ENCODE results near the gene GLRA2. TPM values are rescaled to one million over a fixed set of nuclear protein-coding genes. Genes with fewer than 3 reads are reported as not detected.

GLRA2 gene
- total RNA-seq, 1 donor from 2014 or later = not detected

GRCh38 chrX:14501327-14501726 is 28.0 kb upstream of the GLRA2 start:
- no peaks in the 10 kb centered on the region for H3K36me3 Mint-ChIP-seq (ENCODE audit: low read depth, unreplicated experiment)
- no peaks in the 10 kb centered on the region for H3K27me3 Mint-ChIP-seq (ENCODE audit: unreplicated experiment)
- no peaks in the 10 kb centered on the region for H3K9me3 Mint-ChIP-seq (ENCODE audit: unreplicated experiment)
- no peak overlapping the region for H3K27ac Mint-ChIP-seq (ENCODE audit: unreplicated experiment)
- no peak overlapping the region for H3K4me3 Mint-ChIP-seq (ENCODE audit: unreplicated experiment)
- no peaks in the 10 kb centered on the region for H3K4me1 Mint-ChIP-seq (ENCODE audit: unreplicated experiment)
- DNase-seq (ENCODE audit: low spot score) = no peak
- no peak for TF ChIP-seq CTCF (IDR thresholded peaks at IDR 0.05; ENCODE audit: unreplicated experiment)

- Mint-ChIP-seq H3K4me1 (ENCODE audit: unreplicated experiment) (no peaks in the 10 kb centered on the region), H3K9me3 (ENCODE audit: unreplicated experiment) (no peaks in the 10 kb centered on the region), H3K27ac (ENCODE audit: unreplicated experiment) (no peak overlapping the region), H3K27me3 (ENCODE audit: unreplicated experiment) (no peaks in the 10 kb centered on the region), H3K4me3 (ENCODE audit: unreplicated experiment) (no peak overlapping the region), H3K36me3 (ENCODE audit: low read depth, unreplicated experiment) (no peaks in the 10 kb centered on the region)
- no peak for TF ChIP-seq CTCF (IDR thresholded peaks at IDR 0.05; ENCODE audit: unreplicated experiment)
- DNase-seq (ENCODE audit: low spot score) = no peak
These were observed 24.3 kb upstream of the GLRA2 start for GRCh38 chrX:14504960-14505538.

- Mint-ChIP-seq H3K4me1 (ENCODE audit: unreplicated experiment) (no peaks in the 10 kb centered on the region), H3K9me3 (ENCODE audit: unreplicated experiment) (no peaks in the 10 kb centered on the region), H3K27me3 (ENCODE audit: unreplicated experiment) (no peaks in the 10 kb centered on the region), H3K4me3 (ENCODE audit: unreplicated experiment) (no peak overlapping the region), H3K36me3 (ENCODE audit: low read depth, unreplicated experiment) (no peaks in the 10 kb centered on the region), H3K27ac (ENCODE audit: unreplicated experiment) (no peak overlapping the region)
- DNase-seq (ENCODE audit: low spot score) = no peak
- TF ChIP-seq CTCF (IDR thresholded peaks at IDR 0.05; ENCODE audit: unreplicated experiment) = no peak
These were observed 23.7 kb upstream of the GLRA2 start for GRCh38 chrX:14505648-14506047.

- Mint-ChIP-seq H3K36me3 (ENCODE audit: low read depth, unreplicated experiment) (no peaks in the 10 kb centered on the region), H3K27me3 (ENCODE audit: unreplicated experiment) (no peaks in the 10 kb centered on the region), H3K4me3 (ENCODE audit: unreplicated experiment) (no peak overlapping the region), H3K4me1 (ENCODE audit: unreplicated experiment) (no peaks in the 10 kb centered on the region), H3K9me3 (ENCODE audit: unreplicated experiment) (no peaks in the 10 kb centered on the region), H3K27ac (ENCODE audit: unreplicated experiment) (no peak overlapping the region)
- DNase-seq (ENCODE audit: low spot score) = no peak
- TF ChIP-seq CTCF (IDR thresholded peaks at IDR 0.05; ENCODE audit: unreplicated experiment) = no peak
These were observed 22.5 kb upstream of the GLRA2 start for GRCh38 chrX:14506866-14507265.

- DNase-seq (ENCODE audit: low spot score) = no peak
- no peaks in the 10 kb centered on the region for H3K9me3 Mint-ChIP-seq (ENCODE audit: unreplicated experiment)
- H3K4me3 Mint-ChIP-seq (ENCODE audit: unreplicated experiment) = no peak overlapping the region
- no peaks in the 10 kb centered on the region for H3K4me1 Mint-ChIP-seq (ENCODE audit: unreplicated experiment)
- no peak for TF ChIP-seq CTCF (IDR thresholded peaks at IDR 0.05; ENCODE audit: unreplicated experiment)
- no peaks in the 10 kb centered on the region for H3K36me3 Mint-ChIP-seq (ENCODE audit: low read depth, unreplicated experiment)
- no peak overlapping the region for H3K27ac Mint-ChIP-seq (ENCODE audit: unreplicated experiment)
- no peaks in the 10 kb centered on the region for H3K27me3 Mint-ChIP-seq (ENCODE audit: unreplicated experiment)
These were observed 21.2 kb upstream of the GLRA2 start for GRCh38 chrX:14508025-14508690.
